CD4-positive, alpha-beta memory T cell (primary cell): ENCODE measurements around the gene LGALS7. TPM values are rescaled to one million over a fixed set of nuclear protein-coding genes. Genes with fewer than 3 reads are reported as not detected.
A peak's percentile ranks its signal among the peaks of the same experiment; 100 is the strongest.
"Not testable (repeated sequence)": the region's sequence is repeated elsewhere in the genome, so short reads cannot be mapped to it uniquely, and the experiment has no call there.

Source experiments
- CTCF ChIA-PET: fragments of 350-600 bp; sonication (Branson Sonifier 250); formaldehyde crosslinking; loops from one replicate; lab custom pipeline; 2021; ENCODE audit warnings: inconsistent platforms; ENCODE audit not compliant: partially characterized antibody; lab: Charles Lee
- POLR2A ChIA-PET: fragments of 350-600 bp; sonication (Branson Sonifier 250); formaldehyde crosslinking; loops from one replicate; lab custom pipeline; 2021; ENCODE audit not compliant: partially characterized antibody; lab: Charles Lee
- DNase-seq, 5 donors: peaks; one replicate each; pipeline versions ENCODE4 v3.0.0 to v3.0.0-alpha.2; 2020 to 2022; ENCODE audit warnings: mixed read lengths in 1 of 5
- H3K27ac ChIP-seq: one replicate; pipeline ENCODE4 v1.7.0; 2013; ENCODE audit warnings: low read depth, low read length
- H3K27me3 ChIP-seq: 2 replicates; pipeline ENCODE4 v1.7.0; 2013; ENCODE audit warnings: mild to moderate bottlenecking, low read length, moderate library complexity; ENCODE audit not compliant: insufficient read depth
- H3K36me3 ChIP-seq: 2 replicates; pipeline ENCODE4 v1.7.0; 2013; ENCODE audit warnings: mild to moderate bottlenecking, low read length, moderate library complexity; ENCODE audit not compliant: insufficient read depth
- H3K4me1 ChIP-seq: 2 replicates; pipeline ENCODE4 v1.7.0; 2013; ENCODE audit warnings: mild to moderate bottlenecking, low read length, moderate library complexity; ENCODE audit not compliant: insufficient read depth
- H3K4me3 ChIP-seq, 2 donors: one replicate each; pipeline ENCODE4 v1.7.0; 2013; ENCODE audit warnings: low read length in 2 of 2, mild to moderate bottlenecking in 1 of 2
- H3K9me3 ChIP-seq, 2 donors: one replicate each; pipeline ENCODE4 v1.7.0; 2013; ENCODE audit warnings: low read length in 2 of 2, control low read depth in 1 of 2; ENCODE audit not compliant: control insufficient read depth in 1 of 2
- H3K27ac Mint-ChIP-seq, 7 donors: one replicate each; pipeline ENCODE4 v1.8.0; 2020 to 2021; ENCODE audit warnings: mixed read lengths in 7 of 7, mild to moderate bottlenecking in 6 of 7, inconsistent platforms in 3 of 7, moderate library complexity in 3 of 7
- H3K27me3 Mint-ChIP-seq, 2 donors: one replicate each; pipeline ENCODE4 v1.8.0; 2020 to 2021; ENCODE audit warnings: mixed read lengths in 2 of 2
- H3K36me3 Mint-ChIP-seq, 2 donors: one replicate each; pipeline ENCODE4 v1.8.0; 2020 to 2021; ENCODE audit warnings: mixed read lengths in 2 of 2, inconsistent platforms in 1 of 2, mild to moderate bottlenecking in 1 of 2
- H3K4me1 Mint-ChIP-seq, 4 donors: one replicate each; pipeline ENCODE4 v1.8.0; 2020 to 2021; ENCODE audit warnings: mixed read lengths in 4 of 4, mild to moderate bottlenecking in 1 of 4
- H3K4me3 Mint-ChIP-seq, 8 donors: one replicate each; pipeline ENCODE4 v1.8.0; 2020 to 2021; ENCODE audit warnings: mixed read lengths in 8 of 8, mild to moderate bottlenecking in 7 of 8, moderate library complexity in 6 of 8, inconsistent platforms in 3 of 8
- H3K9me3 Mint-ChIP-seq, 8 donors: one replicate each; pipeline ENCODE4 v1.8.0; 2020 to 2021; ENCODE audit warnings: mixed read lengths in 8 of 8, mild to moderate bottlenecking in 5 of 8, inconsistent platforms in 3 of 8, moderate library complexity in 1 of 8
- intact Hi-C: fragments of 100-400 bp; cut with micrococcal nuclease; formaldehyde crosslinking; loops from one replicate; pipeline ENCODE4 v1.15.1; 2023
- polyA plus RNA-seq, 2 donors: library from polyadenylated mRNA; unstranded; fragments of 300-500 nt; fragmentation: Illumina TruSeq; gene quantifications; one replicate each; pipeline ENCODE4 v1.2.3, GENCODE V29; 2021
- total RNA-seq, 2 experiments: library from RNA; stranded (reverse); gene quantifications; one replicate each; pipeline ENCODE4 v1.2.3, GENCODE V29; 2021

The LGALS7 gene
- total and polyA plus RNA-seq, 4 experiments from 2014 or later, result not detected

DNA sequence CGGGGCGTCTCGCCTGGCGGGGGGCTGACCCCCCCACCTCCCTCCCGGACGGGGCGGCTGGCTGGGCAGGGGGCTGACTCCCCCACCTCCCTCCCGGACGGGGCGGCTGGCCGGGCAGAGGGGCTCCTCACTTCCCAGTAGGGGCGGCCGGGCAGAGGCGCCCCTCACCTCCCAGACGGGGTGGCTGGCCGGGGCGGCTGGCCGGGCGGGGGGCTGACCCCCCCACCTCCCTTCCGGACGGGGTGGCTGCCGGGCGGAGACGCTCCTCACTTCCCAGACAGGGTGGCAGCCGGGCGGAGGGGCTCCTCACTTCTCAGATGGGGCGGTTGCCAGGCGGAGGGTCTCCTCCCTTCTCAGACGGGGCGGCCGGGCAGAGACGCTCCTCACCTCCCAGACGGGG lies 24.5 kb upstream of the LGALS7 start:
- H3K27ac ChIP-seq, H3K4me1 Mint-ChIP-seq, H3K36me3 ChIP-seq, CTCF ChIA-PET, H3K4me3 Mint-ChIP-seq, H3K4me1 ChIP-seq, H3K4me3 ChIP-seq, H3K27me3 ChIP-seq, H3K9me3 ChIP-seq, DNase-seq, H3K9me3 Mint-ChIP-seq, H3K27ac Mint-ChIP-seq, H3K27me3 Mint-ChIP-seq, H3K36me3 Mint-ChIP-seq, intact Hi-C loops, POLR2A ChIA-PET: not testable (repeated sequence)

DNA sequence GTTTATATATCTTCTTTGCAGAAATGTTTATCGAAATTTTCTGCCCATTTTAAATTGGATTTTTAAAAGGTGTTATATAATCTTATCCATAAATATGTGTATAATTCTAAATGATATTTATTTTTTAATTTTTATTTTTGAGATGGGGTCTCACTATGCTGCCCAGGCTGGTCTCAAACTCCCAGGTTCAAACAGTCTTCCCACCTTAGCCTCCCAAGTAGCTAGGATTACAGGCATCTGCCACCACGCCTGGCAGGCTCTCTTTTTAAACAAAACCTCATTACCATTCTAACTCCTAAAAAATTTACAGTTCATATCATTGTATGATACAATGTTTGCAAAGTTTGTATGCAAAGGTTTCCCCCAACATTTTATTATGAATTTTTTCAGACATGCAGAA lies 22.8 kb upstream of the LGALS7 start:
- H3K36me3 ChIP-seq, result no peaks in the 10 kb centered on the region
- intact Hi-C loops, result no loop called here
- no peak overlapping the region for H3K27ac Mint-ChIP-seq
- H3K4me3 Mint-ChIP-seq, result no peak overlapping the region
- peaks cover 0 to 5% (median 4%) of the 10 kb centered on the region in 4 donors for H3K4me1 Mint-ChIP-seq
- ChIA-PET CTCF (no interaction called here), POLR2A (no interaction called here)
- peaks cover 0 to 2% (median 0%) of the 10 kb centered on the region in 8 donors for H3K9me3 Mint-ChIP-seq
- H3K4me1 ChIP-seq, result no peaks in the 10 kb centered on the region
- no peak overlapping the region for H3K4me3 ChIP-seq
- H3K36me3 Mint-ChIP-seq, result no peaks in the 10 kb centered on the region
- H3K27me3 Mint-ChIP-seq, result no peaks in the 10 kb centered on the region
- H3K9me3 ChIP-seq, result no peaks in the 10 kb centered on the region
- DNase-seq, result no peak
- no peaks in the 10 kb centered on the region for H3K27me3 ChIP-seq
- no peak overlapping the region for H3K27ac ChIP-seq

DNA sequence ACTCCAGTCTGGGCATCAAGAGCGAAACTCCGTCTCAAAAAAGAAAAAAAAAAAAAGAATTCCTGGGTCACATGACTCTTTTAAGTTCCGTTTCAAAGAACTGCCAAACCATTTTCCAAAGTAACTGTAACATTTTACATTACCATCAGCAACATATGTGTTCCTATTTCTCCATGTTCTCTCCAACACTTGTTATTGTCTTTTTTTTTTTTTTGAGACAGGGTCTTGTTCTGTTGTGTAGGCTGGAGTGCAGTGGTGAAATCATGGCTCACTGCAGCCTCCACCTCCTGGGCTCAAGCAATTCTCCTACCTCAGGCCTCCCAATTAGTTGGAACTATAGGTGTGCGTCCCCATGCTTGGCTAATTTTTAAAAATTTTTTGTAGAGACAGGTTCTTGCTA lies 22.2 kb upstream of the LGALS7 start:
- POLR2A ChIA-PET, result no interaction called here
- H3K4me1 ChIP-seq, result no peaks in the 10 kb centered on the region
- no peaks in the 10 kb centered on the region for H3K36me3 ChIP-seq
- no peak overlapping the region for H3K27ac ChIP-seq
- intact Hi-C loops, result no loop called here
- H3K27me3 ChIP-seq, result no peaks in the 10 kb centered on the region
- H3K9me3 ChIP-seq, result no peaks in the 10 kb centered on the region
- Mint-ChIP-seq H3K27ac (no peak overlapping the region), H3K4me1 (peaks cover 0 to 5% (median 4%) of the 10 kb centered on the region in 4 donors), H3K4me3 (no peak overlapping the region), H3K36me3 (no peaks in the 10 kb centered on the region), H3K27me3 (no peaks in the 10 kb centered on the region), H3K9me3 (peaks cover 0 to 2% (median 0%) of the 10 kb centered on the region in 8 donors)
- H3K4me3 ChIP-seq, result no peak overlapping the region
- CTCF ChIA-PET, result interaction anchor here (1.0 kb wide), 1 partner anchor 56 kb away, joined by 3 read pairs; no protein-coding TSS in a partner anchor
- no peak for DNase-seq

DNA sequence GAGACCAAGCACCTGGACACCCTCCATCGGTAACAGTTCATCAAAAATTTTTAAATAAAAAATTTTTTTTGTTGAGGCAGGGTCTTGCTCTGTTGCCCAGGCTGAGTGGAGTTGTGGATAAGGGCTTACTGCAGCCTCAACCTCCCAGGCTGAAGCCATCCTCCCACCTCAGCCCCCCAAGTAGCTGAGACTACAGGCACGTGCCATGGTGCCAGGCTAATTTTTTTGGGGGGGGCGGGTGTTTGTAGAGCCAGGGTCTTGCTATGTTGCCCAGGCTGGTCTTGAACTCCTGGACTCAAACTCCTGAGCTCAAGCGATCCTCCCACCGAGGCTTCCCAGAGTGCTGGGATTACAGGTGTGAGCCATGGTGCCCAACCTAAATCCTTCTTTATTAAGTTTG lies 20.4 kb upstream of the LGALS7 start:
- no peaks in the 10 kb centered on the region for H3K9me3 Mint-ChIP-seq
- H3K4me3 Mint-ChIP-seq, result peak overlapping the region in 3 of 8 donors; percentile 31 to 78 (median 78)
- H3K4me3 ChIP-seq, result no peak overlapping the region
- no peak overlapping the region for H3K27ac ChIP-seq
- no peaks in the 10 kb centered on the region for H3K27me3 ChIP-seq
- no peak for DNase-seq
- no peaks in the 10 kb centered on the region for H3K36me3 ChIP-seq
- no peaks in the 10 kb centered on the region for H3K27me3 Mint-ChIP-seq
- H3K27ac Mint-ChIP-seq, result peak overlapping the region in 2 of 7 donors; percentile 64 to 70
- H3K36me3 Mint-ChIP-seq, result no peaks in the 10 kb centered on the region
- H3K4me1 Mint-ChIP-seq, result peaks cover 0 to 5% (median 4%) of the 10 kb centered on the region in 4 donors
- ChIA-PET POLR2A (interaction anchor here (1.1 to 1.8 kb wide), 3 partner anchors 38 to 85 kb away, joined by 3 to 5 read pairs (median 4); partner anchors contain the start of genes ECH1 and RINL), CTCF (no interaction called here)
- intact Hi-C loops, result no loop called here
- H3K4me1 ChIP-seq, result no peaks in the 10 kb centered on the region
- H3K9me3 ChIP-seq, result no peaks in the 10 kb centered on the region

DNA sequence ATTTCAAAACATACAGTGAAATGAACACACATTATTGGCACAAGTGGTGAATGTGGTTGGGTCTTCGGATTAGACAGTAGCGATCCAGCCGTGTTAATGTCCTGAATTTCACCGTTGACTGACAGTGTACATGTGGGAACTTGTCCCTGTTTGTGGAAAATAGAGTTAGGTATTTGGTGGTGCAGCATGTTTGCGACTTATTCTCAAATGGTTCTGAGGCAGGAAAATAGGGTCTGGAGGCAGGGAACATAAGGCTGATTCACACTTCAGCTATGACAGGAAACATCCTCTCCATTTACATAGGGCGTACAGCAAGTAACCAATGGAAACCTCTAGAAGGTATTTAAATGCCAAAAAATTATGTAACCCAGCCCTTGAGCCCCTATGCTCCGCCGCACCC lies 19.9 kb upstream of the LGALS7 start:
- POLR2A ChIA-PET, result interaction anchor here (0.6 to 1.8 kb wide), 6 partner anchors 19 to 85 kb away, joined by 3 to 5 read pairs (median 4); partner anchors contain the start of genes ECH1 and RINL

DNA sequence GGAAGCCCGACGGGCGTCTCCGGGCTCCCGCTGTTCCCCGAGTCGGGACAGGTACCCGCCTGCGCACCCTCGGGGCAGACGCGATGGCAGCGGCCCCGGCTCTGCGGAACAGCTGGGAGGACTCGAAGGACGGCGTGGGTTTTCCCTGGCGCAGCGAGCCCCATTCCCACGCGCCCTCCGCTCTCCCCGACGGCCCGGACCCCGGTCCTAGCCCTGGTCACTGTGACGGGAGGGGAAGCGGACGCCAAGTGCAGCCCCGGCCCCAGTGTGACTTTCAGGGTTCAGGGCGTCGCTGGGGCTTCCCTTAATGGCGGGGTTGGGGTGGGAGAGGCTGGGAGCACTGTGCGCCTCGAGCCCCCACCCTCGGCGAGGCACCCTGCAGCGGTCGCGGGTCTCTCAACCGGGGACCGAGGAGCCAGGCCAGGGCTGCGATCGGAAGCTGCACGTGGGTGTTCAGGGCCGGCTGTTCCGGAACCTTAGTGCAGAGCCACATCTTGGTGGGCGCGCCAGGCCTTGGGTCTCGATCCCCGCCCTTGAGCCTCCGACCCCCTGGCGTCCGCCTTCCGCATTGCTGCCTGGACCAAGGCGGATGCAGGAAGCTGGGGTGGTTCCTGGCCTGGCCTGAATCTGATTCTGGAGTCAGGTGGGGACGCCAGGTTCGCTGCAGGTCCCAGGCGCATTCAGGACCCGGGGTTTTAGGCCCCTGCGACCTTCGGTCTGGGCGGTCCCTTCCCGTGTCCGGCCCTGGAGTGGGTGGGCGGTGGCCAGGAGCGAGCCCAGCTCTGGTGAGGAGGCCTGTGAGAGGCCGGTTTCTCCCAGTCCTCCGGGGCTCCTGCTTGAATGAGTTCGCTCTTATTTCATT lies 19.2 kb upstream of the LGALS7 start:
- POLR2A ChIA-PET, result interaction anchor here (0.6 to 1.7 kb wide), 4 partner anchors 18 to 77 kb away, joined by 3 to 5 read pairs (median 4); partner anchors contain the start of gene ECH1
- Histone ChIP-seq H3K9me3 (no peaks in the 10 kb centered on the region), H3K4me3 (peak overlapping the region in 1 of 2 donors; percentile 14), H3K4me1 (no peaks in the 10 kb centered on the region), H3K27me3 (no peaks in the 10 kb centered on the region), H3K27ac (no peak overlapping the region), H3K36me3 (no peaks in the 10 kb centered on the region)
- H3K36me3 Mint-ChIP-seq, result no peaks in the 10 kb centered on the region
- CTCF ChIA-PET, result interaction anchor here (1.0 kb wide), 2 partner anchors 23 to 77 kb away, joined by 3 to 5 read pairs; no protein-coding TSS in a partner anchor
- H3K4me1 Mint-ChIP-seq, result peaks cover 0 to 7% (median 5%) of the 10 kb centered on the region in 4 donors
- intact Hi-C loops, result no loop called here
- peak in 3 of 5 donors; percentile 5 to 17 (median 15) for DNase-seq
- H3K4me3 Mint-ChIP-seq, result peak overlapping the region; percentile 32 to 78 (median 74)
- H3K9me3 Mint-ChIP-seq, result no peaks in the 10 kb centered on the region
- peak overlapping the region in 2 of 7 donors; percentile 65 to 84 for H3K27ac Mint-ChIP-seq
- H3K27me3 Mint-ChIP-seq, result no peaks in the 10 kb centered on the region

More for the DNA sequence above, 19.9 kb upstream of the LGALS7 start:
- Mint-ChIP-seq H3K27ac (peak overlapping the region in 3 of 7 donors; percentile 64 to 84 (median 68)), H3K36me3 (no peaks in the 10 kb centered on the region), H3K4me3 (peak overlapping the region; percentile 30 to 78 (median 74)), H3K9me3 (no peaks in the 10 kb centered on the region), H3K4me1 (peaks cover 0 to 5% (median 5%) of the 10 kb centered on the region in 4 donors), H3K27me3 (no peaks in the 10 kb centered on the region)
- CTCF ChIA-PET, result interaction anchor here (1.0 kb wide), 2 partner anchors 24 to 76 kb away, joined by 3 to 5 read pairs; no protein-coding TSS in a partner anchor
- DNase-seq, result no peak
- Histone ChIP-seq H3K27me3 (no peaks in the 10 kb centered on the region), H3K4me1 (no peaks in the 10 kb centered on the region), H3K27ac (no peak overlapping the region), H3K36me3 (no peaks in the 10 kb centered on the region), H3K9me3 (no peaks in the 10 kb centered on the region), H3K4me3 (no peak overlapping the region)
- intact Hi-C loops, result no loop called here

DNA sequence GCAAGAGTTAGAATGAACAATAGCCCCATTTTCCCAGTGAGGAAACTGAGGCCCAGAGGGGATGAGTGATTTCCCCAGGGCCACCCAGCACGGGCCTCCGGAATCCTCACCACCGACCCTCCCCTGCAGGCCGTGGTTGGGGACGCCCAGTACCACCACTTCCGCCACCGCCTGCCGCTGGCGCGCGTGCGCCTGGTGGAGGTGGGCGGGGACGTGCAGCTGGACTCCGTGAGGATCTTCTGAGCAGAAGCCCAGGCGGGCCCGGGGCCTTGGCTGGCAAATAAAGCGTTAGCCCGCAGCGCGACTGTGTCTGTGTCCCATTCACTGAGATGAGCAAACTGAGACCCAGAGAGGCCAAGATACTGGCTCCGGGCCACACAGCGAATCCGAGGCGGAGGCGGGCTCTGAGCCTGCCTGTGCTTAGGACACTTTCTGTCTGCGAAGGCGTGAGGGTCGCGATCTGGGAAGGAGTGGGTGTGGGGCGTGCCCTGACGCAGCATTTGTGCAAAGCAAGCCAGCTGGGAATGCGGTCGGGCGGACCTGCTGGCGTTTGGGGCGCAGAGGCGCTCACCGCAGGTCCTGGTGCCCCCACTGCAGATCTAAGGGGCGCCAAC lies 18.2 kb upstream of the LGALS7 start:
- not testable (repeated sequence) for H3K36me3 Mint-ChIP-seq, H3K4me3 ChIP-seq

More for the DNA sequence above, 18.2 kb upstream of the LGALS7 start:
- H3K27ac Mint-ChIP-seq, CTCF ChIA-PET, H3K4me1 ChIP-seq, H3K27me3 ChIP-seq, H3K27me3 Mint-ChIP-seq, H3K9me3 Mint-ChIP-seq, DNase-seq, H3K4me1 Mint-ChIP-seq, H3K9me3 ChIP-seq, H3K27ac ChIP-seq, H3K36me3 ChIP-seq, intact Hi-C loops: not testable (repeated sequence)
- peak overlapping the region in 1 of 8 donors; percentile 34 for H3K4me3 Mint-ChIP-seq
- POLR2A ChIA-PET, result interaction anchor here (1.7 kb wide), 1 partner anchor 78 kb away, joined by 5 read pairs; no protein-coding TSS in a partner anchor
